GM21529 (cell line): Measurements from ENCODE around the gene MAP3K5.

Experiments
- ATAC-seq: cut with Tn5 transposase; IDR thresholded peaks from one replicate; pipeline ENCODE4 v1.9.1; 2021; ENCODE audit not compliant: unreplicated experiment

Gene MAP3K5

GRCh38 chr6:136549300-136550044 lies 242.8 kb downstream of the MAP3K5 start:
- ATAC-seq: no peak

- ATAC-seq: no peak
These were observed 243.5 kb downstream of the MAP3K5 start for GRCh38 chr6:136548582-136549299.

GRCh38 chr6:136547871-136548270 lies 244.4 kb downstream of the MAP3K5 start:
- ATAC-seq: no peak

GRCh38 chr6:136547336-136547735 lies 244.9 kb downstream of the MAP3K5 start:
- ATAC-seq: no peak

GRCh38 chr6:136546331-136546730 lies 245.9 kb downstream of the MAP3K5 start:
- no peak for ATAC-seq

GRCh38 chr6:136544326-136544725 lies 248.0 kb downstream of the MAP3K5 start:
- no peak for ATAC-seq

GRCh38 chr6:136541395-136541794 lies 250.9 kb downstream of the MAP3K5 start:
- ATAC-seq: no peak

- no peak for ATAC-seq
These were observed 252.2 kb downstream of the MAP3K5 start for GRCh38 chr6:136539967-136540652.

GRCh38 chr6:136538836-136539235 lies 253.4 kb downstream of the MAP3K5 start:
- ATAC-seq: no peak

- no peak for ATAC-seq
These were observed 256.2 kb downstream of the MAP3K5 start for GRCh38 chr6:136535880-136536650.

GRCh38 chr6:136535017-136535765 lies 257.1 kb downstream of the MAP3K5 start:
- no peak for ATAC-seq

- no peak for ATAC-seq
These were observed 258.0 kb downstream of the MAP3K5 start for GRCh38 chr6:136534268-136534667.

GRCh38 chr6:136533487-136533886 lies 258.8 kb downstream of the MAP3K5 start:
- no peak for ATAC-seq

- ATAC-seq: no peak
These were observed 260.2 kb downstream of the MAP3K5 start for GRCh38 chr6:136532030-136532429.

- ATAC-seq: no peak
These were observed 262.6 kb downstream of the MAP3K5 start for GRCh38 chr6:136529710-136530109.

- ATAC-seq: no peak
These were observed 263.8 kb downstream of the MAP3K5 start for GRCh38 chr6:136528477-136528876.

GRCh38 chr6:136527831-136528230 lies 264.4 kb downstream of the MAP3K5 start:
- no peak for ATAC-seq

GRCh38 chr6:136526937-136527336 lies 265.3 kb downstream of the MAP3K5 start:
- ATAC-seq: no peak

GRCh38 chr6:136526196-136526930 lies 265.9 kb downstream of the MAP3K5 start:
- no peak for ATAC-seq
